NCI-H82 treated with DMSO at 0.1 percent for 48 hours (cell line): Measurements from ENCODE around the gene BRPF1.
"Not testable (repeated sequence)": the region's sequence is repeated elsewhere in the genome, so short reads cannot be mapped to it uniquely, and the experiment has no call there.

ENCODE experiments used
- DNase-seq: peaks from one replicate; lab custom pipeline; 2025; ENCODE audit not compliant: unreplicated experiment; lab: John Stamatoyannopoulos, UW

BRPF1 gene

GRCh38 chr3:9768141-9768775 is 36.7 kb downstream of the BRPF1 start:
- no peak for DNase-seq

GRCh38 chr3:9769012-9769411 is 37.5 kb downstream of the BRPF1 start:
- DNase-seq: no peak

- no peak for DNase-seq
These were observed 38.1 kb downstream of the BRPF1 start, which contains the start of gene CAMK1 for GRCh38 chr3:9769426-9770275. Gene CAMK1 (minus strand): TSS chr3:9769947. CDS start chr3:9767749, 2,198 bp downstream.

- no peak for DNase-seq
These were observed 38.8 kb downstream of the BRPF1 start for GRCh38 chr3:9770276-9770812.

- not testable (repeated sequence) for DNase-seq
These were observed 39.5 kb downstream of the BRPF1 start for GRCh38 chr3:9771007-9771406.

- DNase-seq: no peak
These were observed 45.6 kb downstream of the BRPF1 start for GRCh38 chr3:9776896-9777693.

GRCh38 chr3:9777694-9778021 is 46.1 kb downstream of the BRPF1 start:
- DNase-seq: no peak

GRCh38 chr3:9778143-9779074 is 46.9 kb downstream of the BRPF1 start:
- no peak for DNase-seq

GRCh38 chr3:9779075-9779593 is 47.6 kb downstream of the BRPF1 start:
- no peak for DNase-seq

- no peak for DNase-seq
These were observed 48.4 kb downstream of the BRPF1 start for GRCh38 chr3:9779721-9780457.

- DNase-seq: no peak
These were observed 48.9 kb downstream of the BRPF1 start for GRCh38 chr3:9780458-9780812.

GRCh38 chr3:9780910-9781309 is 49.4 kb downstream of the BRPF1 start:
- no peak for DNase-seq

- no peak for DNase-seq
These were observed 50.0 kb downstream of the BRPF1 start for GRCh38 chr3:9781551-9781950.

- DNase-seq: no peak
These were observed 50.6 kb downstream of the BRPF1 start for GRCh38 chr3:9781978-9782603.

- DNase-seq: peak; percentile 0
These were observed 51.2 kb downstream of the BRPF1 start for GRCh38 chr3:9782770-9783169.

GRCh38 chr3:9783954-9784353 is 52.4 kb downstream of the BRPF1 start:
- DNase-seq: no peak

- no peak for DNase-seq
These were observed 53.4 kb downstream of the BRPF1 start for GRCh38 chr3:9784965-9785364.

- no peak for DNase-seq
These were observed 54.1 kb downstream of the BRPF1 start for GRCh38 chr3:9785602-9786001.

- DNase-seq: no peak
These were observed 54.7 kb downstream of the BRPF1 start for GRCh38 chr3:9786209-9786739.
